GM04503 (cell line): Measurements from ENCODE around the gene KREMEN1.
"Not testable (repeated sequence)": the region's sequence is repeated elsewhere in the genome, so short reads cannot be mapped to it uniquely, and the experiment has no call there.

Experiments used
- DNase-seq: peaks from one replicate; pipeline ENCODE4 v3.0.0-alpha.2; 2012; ENCODE audit warnings: low read depth

The KREMEN1 gene

DNA sequence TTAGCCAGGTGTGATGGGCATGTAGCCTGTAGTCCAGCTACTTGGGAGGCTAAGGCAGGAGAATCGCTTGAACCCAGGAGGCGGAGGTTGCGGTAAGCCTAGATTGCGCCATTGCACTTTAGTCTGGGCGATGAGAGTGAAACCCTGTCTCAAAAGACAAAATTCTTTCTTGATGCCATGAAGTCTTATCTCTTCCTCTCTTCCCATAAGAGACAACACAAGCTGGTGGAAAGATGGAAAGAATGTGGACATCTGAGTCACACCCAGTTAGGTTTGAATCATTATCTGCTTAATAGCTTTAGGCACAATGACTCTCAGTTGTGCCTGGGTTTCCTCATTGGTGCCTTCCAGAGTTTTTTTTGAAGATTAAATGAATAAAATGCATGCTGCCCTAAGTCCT lies 35.3 kb downstream of the KREMEN1 start:
- no peak for DNase-seq

DNA sequence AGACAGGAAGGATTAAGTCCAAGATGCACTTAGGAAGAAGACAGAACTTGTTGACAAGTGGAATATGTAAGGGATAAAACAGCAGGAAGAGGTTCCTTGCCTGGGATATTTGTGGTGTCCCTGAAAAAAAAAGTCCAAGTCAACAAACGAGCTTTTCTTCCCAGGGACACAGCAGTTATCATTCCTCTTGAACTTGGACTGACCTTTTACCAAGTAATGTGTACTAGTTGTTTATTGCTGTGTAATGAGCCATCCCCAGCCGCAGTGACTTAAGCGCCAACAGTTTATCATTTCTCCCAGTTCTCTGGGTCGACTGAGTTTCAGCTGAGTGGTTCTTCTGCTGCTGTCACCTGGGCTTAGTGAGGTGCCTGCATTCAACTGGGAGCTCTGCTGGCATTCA lies 37.0 kb downstream of the KREMEN1 start:
- no peak for DNase-seq

DNA sequence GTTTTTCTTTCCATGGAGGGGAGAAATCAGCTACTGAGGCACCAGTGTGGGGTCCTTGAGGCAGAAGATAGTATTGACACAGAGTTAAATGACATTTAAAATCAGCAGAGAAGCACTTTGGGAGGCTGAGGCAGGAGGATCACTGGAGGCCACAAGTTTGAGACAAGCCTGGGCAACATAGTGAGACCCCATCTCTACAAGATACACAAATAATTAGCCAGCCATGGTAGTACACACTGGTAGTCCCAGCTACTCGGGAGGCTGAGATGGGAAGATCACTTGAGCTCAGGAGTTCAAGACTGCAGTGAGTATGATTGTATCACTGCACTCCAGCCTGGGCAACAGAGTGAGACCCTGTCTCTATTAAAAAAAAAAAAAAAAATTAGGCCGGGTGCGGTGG lies 38.1 kb downstream of the KREMEN1 start:
- no peak for DNase-seq

DNA sequence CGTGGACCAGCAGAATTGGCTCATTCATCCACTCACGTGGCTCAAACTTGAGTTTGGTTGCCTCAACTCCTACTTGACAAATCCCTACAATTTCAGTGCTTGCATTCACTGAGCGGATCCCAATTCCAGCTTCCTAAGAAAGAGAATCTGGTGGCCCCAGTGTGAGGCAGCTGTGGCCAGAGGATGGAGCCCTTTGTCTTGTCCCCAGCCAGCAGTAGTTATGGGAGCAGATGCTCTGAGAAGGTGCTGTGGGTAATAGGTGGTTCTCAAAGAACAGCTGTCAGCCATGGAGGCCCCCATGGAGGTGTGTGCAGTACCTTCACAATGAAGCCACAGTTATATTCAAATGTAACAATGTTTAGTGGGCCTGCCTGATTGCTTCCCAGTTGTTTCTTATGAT lies 39.3 kb downstream of the KREMEN1 start:
- no peak for DNase-seq

DNA sequence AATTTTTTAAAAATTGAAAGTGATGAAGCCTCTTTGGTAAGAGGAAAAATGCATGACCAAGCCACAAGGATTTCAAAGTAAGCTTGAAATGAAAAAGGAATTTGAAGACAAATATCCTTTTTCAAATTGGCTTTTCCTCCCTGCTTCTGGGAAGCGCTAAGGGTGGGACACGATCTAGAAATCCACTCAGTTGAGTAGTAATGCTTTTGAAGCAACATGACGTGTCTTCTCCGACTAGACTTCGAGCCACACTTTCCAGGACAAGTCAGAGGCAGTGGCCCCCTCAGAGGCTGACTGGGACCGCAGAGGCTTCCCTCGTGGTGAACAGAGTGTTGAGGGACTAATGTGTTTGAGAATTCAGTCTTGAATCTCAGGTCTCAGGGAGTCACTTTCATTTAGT lies 39.8 kb downstream of the KREMEN1 start:
- DNase-seq, result no peak

DNA sequence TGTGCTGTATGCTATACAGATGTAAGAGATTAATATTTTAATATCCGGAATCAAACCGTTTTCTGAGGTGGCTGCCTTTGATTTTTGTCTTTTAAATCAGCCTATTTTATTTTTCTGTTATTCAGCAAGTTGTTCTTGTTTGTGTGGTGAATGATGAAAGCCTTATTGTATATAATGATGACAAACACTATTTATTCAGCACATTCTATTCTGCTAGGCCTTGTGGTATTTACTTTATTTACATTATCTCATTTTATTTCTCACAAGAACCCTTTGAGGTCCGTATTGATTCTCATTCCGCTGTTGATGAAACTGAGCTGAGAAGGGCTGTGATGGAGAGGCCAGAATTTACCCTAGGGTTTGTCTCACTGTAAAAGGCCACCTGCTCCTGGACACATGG lies 40.5 kb downstream of the KREMEN1 start:
- no peak for DNase-seq

DNA sequence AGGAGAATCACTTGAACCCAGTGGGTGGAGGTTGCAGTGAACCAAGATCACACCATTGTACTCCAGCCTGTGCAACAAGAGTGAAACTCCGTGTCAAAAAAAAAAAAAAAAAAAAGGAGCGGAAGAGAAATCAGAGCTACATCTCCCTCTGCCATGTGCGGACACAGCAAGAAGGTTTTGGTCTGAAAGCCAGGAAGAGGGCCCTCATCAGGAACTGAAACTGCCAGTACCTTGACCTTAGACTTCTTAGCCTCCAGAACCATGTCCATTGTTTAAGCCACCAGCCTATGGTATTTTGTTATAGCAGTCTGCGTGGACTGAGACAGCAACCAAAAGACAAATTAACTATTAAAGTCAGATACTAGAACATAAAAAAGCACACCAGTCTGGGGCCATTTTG lies 41.6 kb downstream of the KREMEN1 start:
- DNase-seq, result no peak

DNA sequence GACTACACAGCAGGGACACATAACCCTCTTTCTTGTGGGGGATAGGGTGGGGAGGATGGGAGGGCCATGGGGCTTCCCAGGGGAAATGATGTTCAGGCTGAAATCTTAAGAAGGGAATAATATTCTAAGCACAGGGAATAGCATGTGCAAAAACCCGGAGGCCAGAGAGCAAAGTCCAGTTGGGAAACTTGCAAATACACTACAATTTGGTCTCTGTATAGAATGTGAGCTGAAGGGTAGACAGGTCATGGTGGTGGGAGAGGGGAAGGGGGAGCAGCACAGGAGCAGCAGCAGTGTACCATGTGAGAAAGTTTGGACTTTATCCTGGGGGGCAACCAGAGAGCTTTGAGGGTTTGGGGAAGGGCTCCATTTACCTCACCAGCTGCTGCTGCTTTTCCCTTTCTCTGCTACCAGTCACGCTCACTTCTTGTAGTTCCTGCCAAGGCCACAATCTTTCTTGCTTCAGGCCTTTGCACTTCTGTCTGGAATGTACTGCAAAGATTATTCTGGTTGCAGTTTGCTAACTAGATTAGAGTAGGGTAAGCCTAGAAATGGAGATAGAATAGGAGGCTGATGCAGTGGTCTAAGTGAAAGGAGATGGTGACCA lies 43.0 kb downstream of the KREMEN1 start:
- DNase-seq, result no peak

DNA sequence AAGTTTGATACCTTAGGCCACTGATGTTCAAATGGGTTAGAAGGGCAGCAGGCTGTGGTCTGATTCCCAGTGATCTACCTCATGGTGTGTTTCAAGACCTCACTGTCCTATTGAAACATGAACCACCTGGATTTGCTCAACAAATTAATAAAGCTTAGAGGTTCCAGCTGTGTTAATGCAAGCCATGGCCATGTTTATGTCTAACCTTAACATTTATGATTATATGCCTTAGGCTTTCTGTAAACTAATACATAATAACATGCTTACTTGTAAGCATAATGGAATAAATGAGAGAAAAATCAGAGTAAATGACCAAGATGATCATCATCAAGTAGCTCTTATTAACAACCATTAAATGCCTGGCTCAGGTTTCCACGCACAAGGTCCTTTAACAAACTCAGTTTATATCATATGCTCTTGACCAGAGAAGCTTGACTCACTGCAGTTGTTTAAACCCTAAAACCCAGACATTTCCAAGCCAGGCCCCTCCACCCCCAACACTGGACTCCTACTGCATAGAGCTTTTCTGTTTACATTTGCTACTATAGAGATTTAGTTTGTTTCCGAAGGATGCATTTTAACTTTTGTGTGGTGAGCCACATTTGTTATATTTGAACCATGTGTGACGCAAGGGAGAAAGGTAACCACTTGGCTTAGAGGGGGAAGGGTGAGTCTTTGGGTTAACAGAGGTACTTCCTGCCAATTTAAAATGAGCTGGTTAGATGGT lies 43.7 kb downstream of the KREMEN1 start:
- DNase-seq, result no peak

DNA sequence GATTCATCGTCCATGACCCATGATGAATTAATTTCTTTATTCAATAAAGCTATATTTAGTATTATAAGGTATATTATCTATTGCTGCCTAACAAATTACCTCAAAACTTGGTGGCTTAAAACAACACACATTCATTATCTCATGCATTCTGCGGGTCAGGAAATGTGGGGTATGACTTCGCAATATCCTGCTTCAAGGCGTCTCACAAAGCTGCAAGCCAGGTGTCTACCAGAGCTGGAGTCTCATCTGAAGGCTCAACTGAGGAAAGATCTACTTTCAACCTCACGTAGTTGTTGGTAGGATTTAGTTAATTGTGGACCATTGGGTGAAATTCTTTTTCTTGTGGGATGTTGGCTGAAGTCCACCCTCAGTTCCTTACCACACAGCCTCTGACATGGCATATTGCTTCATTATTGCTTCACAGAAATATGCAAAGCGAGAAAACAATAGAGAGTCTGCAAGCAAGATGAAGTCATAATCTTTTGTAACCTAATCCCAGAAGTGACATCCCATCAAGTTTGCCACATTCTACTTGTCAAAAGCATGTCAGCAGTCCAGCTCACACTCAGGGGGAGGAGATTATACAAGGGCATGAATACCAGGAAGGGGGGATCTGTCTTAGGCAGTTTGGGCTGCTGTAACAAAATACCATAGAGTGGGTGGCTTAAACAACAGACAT lies 45.1 kb downstream of the KREMEN1 start:
- DNase-seq, result no peak

DNA sequence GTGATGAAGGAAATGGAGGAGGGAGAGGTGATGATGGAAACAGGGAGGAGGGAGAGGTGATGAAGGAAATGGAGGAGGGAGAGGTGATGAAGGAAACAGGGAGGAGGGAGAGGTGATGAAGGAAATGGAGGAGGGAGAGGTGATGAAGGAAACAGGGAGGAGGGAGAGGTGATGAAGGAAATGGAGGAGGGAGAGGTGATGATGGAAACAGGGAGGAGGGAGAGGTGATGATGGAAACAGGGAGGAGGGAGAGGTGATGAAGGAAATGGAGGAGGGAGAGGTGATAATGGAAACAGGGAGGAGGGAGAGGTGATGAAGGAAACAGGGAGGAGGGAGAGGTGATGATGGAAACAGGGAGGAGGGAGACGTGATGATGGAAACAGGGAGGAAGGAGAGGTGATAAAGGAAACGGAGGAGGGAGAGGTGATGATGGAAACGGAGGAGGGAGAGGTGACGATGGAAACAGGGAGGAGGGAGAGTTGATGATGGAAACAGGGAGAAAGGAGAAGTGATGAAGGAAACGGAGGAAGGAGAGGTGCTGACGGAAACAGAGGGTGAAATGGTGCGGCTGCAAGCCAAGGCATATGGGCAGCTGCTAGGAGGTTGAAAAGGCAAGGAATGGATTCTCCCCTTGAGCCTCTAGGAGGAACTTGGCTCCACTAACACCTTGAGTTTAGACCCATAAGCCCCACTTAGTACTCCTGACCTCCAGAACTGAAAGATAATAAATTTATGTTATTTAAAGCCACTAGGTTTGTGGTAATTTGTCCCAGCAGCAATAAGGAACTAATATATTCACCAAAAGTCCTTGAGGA lies 47.5 kb downstream of the KREMEN1 start:
- DNase-seq, result not testable (repeated sequence)

DNA sequence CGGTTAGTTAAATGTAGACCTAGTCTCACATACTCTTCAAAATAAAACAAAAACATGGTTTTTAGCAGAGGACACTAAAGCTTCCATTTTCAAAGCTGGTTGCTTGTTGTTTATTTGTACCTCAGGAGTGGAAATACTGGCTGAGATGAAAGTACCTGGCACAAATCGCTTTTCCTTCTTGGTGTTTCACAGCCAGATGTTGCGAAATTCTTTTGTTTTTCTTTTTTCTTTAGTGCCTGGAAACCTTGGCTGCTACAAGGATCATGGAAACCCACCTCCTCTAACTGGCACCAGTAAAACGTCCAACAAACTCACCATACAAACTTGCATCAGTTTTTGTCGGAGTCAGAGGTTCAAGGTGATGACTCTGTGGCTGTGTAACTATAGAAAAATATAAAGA lies 48.3 kb downstream of the KREMEN1 start:
- DNase-seq, result no peak

DNA sequence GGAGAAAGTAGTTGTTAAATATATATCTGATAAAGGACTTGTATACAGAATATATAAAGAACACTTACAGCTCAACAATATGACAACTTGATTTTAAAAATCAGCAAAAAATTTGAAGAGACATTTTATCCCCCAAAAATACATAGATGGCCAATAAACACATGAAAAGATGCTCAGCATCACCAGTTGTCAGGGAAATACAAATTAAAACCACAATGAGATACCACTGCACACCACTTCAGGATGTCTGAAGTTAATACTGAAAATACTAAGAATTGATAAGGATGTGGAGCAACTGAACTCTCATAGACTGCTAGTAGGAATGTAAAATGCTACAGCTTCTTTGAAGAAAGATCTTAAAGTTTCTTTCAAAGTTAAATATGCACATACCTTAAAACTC lies 49.2 kb downstream of the KREMEN1 start:
- DNase-seq, result no peak

DNA sequence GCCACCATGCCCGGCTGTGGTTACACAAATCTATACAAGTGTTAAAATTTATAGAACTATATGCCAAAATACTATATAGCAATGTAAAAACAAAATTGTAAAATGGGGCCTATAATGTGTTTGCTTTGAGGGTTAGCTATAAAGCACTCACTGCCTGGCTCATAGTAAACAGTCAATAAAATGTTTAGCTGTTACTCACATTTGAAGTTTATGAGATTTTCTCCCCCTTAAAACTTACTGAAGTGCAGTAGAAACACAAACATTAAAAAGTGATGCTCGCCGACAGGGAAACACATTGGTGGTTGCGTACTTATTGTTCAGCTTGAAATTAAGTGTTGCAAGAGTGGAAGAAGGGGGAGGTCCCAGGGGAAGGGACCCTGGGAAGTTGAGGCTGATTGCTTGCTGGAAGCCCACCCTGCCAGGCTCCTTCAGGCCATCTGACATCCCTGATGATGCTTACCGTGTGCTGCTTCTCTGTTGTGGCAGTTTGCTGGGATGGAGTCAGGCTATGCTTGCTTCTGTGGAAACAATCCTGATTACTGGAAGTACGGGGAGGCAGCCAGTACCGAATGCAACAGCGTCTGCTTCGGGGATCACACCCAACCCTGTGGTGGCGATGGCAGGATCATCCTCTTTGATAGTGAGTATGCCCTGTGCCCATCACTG lies 52.1 kb downstream of the KREMEN1 start:
- DNase-seq, result no peak

DNA sequence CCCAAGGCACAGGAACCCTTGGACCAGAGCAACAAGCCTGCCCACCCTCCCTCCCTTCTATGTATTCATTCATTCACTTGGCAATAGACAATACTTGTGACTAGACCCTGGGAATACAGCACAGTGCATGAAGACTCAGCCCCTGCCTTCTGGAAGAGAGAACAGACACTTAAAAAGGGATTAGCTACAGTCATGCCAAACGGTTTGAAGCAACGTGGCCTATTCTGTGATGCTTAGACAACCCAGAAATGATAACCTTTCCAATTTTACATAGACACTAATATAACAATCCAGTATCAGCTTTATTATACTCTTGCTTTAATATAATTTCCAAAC lies 52.6 kb downstream of the KREMEN1 start:
- DNase-seq, result no peak

DNA sequence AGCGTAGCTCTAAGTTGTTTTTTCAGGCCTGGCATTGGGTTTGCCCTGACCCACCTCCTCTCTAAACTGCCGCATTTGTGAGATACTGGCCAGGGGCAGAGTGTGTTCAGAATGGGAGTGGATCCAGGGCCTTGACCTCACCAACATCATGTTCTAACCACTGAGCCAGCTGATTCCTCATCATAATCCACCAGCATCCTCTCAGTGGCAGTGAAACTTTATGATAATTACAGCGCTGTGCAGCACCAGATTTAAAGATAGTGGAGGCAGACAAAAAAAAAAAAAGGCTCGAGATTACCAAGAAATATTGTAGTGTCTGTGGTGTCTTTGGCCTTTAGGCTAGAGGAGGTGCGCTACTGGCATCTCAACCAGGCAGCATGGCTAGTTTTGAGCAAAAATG lies 53.0 kb downstream of the KREMEN1 start:
- no peak for DNase-seq

DNA sequence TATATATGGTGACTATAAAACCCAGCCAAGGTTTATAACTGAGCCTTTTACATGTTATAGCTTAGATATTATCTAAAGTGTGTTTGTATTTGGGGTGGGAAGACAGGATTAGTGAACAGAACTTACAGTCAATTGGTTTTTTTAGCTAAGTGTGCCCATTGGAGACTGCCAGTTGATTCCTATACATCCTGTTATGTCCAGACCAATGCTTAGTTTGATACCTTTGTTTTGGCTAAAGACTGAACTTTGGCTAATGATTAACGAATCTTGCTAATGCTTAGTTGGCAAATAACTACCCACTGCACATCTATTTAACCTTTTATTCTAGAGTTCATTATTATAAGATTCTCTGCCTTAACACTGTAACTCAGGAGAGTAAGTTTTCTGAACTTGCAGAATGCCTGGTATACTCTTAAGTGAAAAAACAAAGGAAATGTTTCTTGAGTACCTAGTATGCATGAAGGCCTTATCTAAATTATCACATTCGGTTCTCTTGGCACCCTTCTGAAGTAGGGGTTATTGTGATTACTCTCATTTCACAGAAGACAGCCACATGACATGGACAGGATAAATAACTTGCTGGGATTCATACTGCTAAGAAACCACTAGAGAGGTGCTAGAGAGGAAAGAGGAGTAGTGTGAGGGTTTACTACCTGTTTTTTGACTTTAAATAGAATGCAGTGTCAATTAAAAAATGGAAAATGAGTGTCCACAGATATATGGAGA lies 54.0 kb downstream of the KREMEN1 start:
- DNase-seq, result no peak

DNA sequence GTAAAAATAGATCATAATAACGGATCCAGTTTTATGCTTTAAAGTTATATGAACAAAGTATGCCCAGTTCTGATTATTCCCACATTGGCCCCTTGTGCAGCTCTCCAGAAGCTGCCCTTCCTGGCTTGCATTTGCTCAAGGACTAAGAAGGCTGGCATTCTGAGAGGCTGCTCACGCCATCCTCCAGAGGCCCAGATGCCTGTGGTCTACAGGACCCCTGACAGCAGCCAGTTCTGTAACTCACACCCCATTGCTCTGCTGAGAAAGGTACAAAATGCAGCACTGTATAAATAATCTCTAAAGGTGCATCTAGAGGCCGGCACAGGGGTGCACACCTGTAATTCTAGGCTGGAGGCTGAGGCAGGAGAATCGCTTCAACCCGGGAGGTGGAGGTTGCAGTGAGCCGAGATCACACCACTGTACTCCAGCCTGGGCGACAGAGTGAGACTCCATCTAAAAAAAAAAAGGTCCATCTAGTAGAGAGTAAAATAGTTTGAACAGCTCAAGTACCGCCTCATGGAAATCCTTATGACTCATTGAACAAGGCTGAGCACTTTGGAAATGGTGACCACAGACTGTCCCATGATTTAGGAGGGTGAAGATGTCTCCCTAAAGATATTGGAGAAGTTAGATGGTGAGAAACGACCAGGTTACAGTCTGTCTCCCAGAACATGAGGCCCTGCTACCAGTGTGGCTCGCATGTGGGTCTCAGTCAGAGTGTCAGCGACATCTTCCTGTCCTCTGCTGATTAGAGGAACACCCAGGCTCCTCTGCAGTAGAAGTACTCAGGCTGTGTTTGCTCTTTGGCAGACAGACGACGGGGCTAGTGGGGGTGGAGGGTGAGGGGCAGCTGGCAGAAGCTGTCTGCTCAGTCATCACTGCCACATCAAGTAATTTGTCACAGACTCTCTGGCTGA lies 56.3 kb downstream of the KREMEN1 start:
- peak; percentile 57 for DNase-seq

DNA sequence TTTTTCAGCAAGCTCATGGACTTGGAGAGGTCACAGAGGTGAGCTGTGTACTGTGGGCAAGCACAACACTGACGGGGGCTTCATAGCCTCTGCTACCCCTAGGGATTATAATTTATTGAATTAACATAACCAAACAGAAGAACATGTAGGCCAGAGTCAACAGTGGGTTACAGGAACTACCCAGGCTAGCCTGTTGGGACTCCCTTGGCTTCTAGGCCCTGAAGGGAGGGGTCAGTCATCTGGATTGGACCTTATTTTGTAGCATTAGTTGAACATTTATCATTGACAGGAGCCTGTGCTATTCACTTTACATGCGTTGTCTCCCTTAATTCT lies 56.9 kb downstream of the KREMEN1 start:
- no peak for DNase-seq

DNA sequence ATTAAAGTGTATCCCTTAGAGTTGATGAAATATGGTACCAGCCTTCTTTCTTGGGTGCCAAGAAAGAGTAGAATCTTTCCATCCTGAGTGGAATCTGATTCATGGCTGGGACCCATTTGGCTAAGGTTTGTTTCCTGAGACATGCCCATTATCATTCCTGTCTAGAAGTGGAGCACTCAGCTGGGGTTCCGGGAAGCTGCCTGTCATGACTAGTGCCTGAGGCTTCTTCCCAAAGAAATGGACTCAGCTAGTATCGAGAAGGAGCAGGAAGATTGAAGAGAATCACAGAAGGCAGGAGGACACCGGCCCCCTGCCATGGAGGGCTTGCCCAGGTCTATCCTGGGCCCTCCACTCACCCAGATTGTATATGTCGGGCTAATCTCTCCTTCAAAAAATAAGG lies 57.6 kb downstream of the KREMEN1 start:
- DNase-seq, result no peak
